K562 (cell line): Measurements from ENCODE around the gene TFPI. TPM values are rescaled to one million over a fixed set of nuclear protein-coding genes. Genes with fewer than 3 reads are reported as not detected.

ENCODE experiments used
- ATAC-seq: fragments of 200-7000 bp; cut with Tn5 transposase; 3 replicates; pipeline ENCODE4 v1.9.1; 2020; ENCODE audit warnings: moderate library complexity
- BruUV-seq: library from RNA; stranded (reverse); fragments of 400-500 nt; replicated peaks from 2 replicates; lab custom pipeline; 2021; lab: Mats Ljungman, UMichigan
- CTCF ChIA-PET: fragments of 300-600 bp; formaldehyde crosslinking; extraction: SDS; loops from one replicate; lab custom pipeline; 2021; ENCODE audit warnings: low intra/inter-chr PET ratio; lab: Yijun Ruan, JAX
- POLR2A ChIA-PET: fragments of 300-600, 350-650 bp; sonication (Branson Sonifier 250); formaldehyde crosslinking; extraction: SDS; loops from one replicate; lab custom pipeline; 2021; ENCODE audit warnings: antibody characterized with exemption, inconsistent platforms; lab: Yijun Ruan, JAX
- DNase-seq, 4 experiments: peaks; one replicate each; pipeline versions ENCODE4 v3.0.0 to v3.0.0-alpha.2; 2011 to 2018; ENCODE audit warnings: low spot score in 3 of 4, mixed read lengths in 3 of 4; ENCODE audit errors: extremely low read depth in 1 of 4
- FAIRE-seq: peaks from 2 replicates; lab custom pipeline; 2011; peaks lifted over from hg19 to GRCh38; lab: Jason Lieb, UNC
- H2AFZ ChIP-seq: 2 replicates; pipeline ENCODE4 v1.6.0; 2011; ENCODE audit warnings: low read depth, low read length, control low read depth, inconsistent platforms
- H3K27ac ChIP-seq: fragments of 200-600 bp; 3 replicates; pipeline ENCODE4 v1.8.0; 2011; ENCODE audit warnings: low read depth, mild to moderate bottlenecking, control low read depth, inconsistent platforms, low read length, moderate library complexity, mixed read lengths; ENCODE audit errors: extremely low read depth
- H3K27me3 ChIP-seq, 2 experiments: fragments of 300-600 bp in 1 of 2; 2 replicates in 1 of 2; 3 replicates in 1 of 2; pipeline versions ENCODE4 v1.6.0 to v1.8.0; 2011; ENCODE audit warnings: inconsistent platforms in 2 of 2, low read length in 2 of 2, mild to moderate bottlenecking in 1 of 2, mixed read lengths in 1 of 2, moderate library complexity in 1 of 2; ENCODE audit not compliant: control insufficient read depth in 2 of 2, insufficient read depth in 2 of 2
- H3K36me3 ChIP-seq: fragments of 300-600 bp; 3 replicates; pipeline ENCODE4 v1.8.0; 2011; ENCODE audit warnings: mild to moderate bottlenecking, low read length, inconsistent platforms; ENCODE audit not compliant: control insufficient read depth, insufficient read depth
- H3K4me1 ChIP-seq, 2 experiments: fragments of 200-600 bp in 1 of 2; replicated peaks in 1 of 2; 2 replicates in 1 of 2; 3 replicates in 1 of 2; pipeline versions ENCODE4 v1.5.1 to v1.8.0; 2011; ENCODE audit warnings: inconsistent platforms in 2 of 2, low read length in 2 of 2, mild to moderate bottlenecking in 1 of 2, mixed read lengths in 1 of 2, moderate library complexity in 1 of 2; ENCODE audit not compliant: control insufficient read depth in 2 of 2, insufficient read depth in 2 of 2
- H3K4me2 ChIP-seq: 2 replicates; pipeline ENCODE4 v1.6.1; 2011; ENCODE audit warnings: low read length, control low read depth, inconsistent platforms, mixed read lengths; ENCODE audit not compliant: insufficient read depth
- H3K4me3 ChIP-seq: fragments of 200-600 bp; sonication (generic), shearing (Covaris generic); 2 replicates; pipeline ENCODE4 v1.5.1; 2016; ENCODE audit warnings: control low read depth, inconsistent platforms
- H3K79me2 ChIP-seq: fragments of 200-600 bp; 3 replicates; pipeline ENCODE4 v1.8.0; 2011; ENCODE audit warnings: low read length, inconsistent platforms; ENCODE audit not compliant: control insufficient read depth, insufficient read depth
- H3K9ac ChIP-seq, 2 experiments: 2 replicates each; pipeline versions ENCODE4 v1.6.0 to v1.6.1; 2011; ENCODE audit warnings: low read depth in 2 of 2, low read length in 2 of 2, control low read depth in 1 of 2, inconsistent platforms in 1 of 2, mild to moderate bottlenecking in 1 of 2, mixed read lengths in 1 of 2; ENCODE audit not compliant: insufficient read depth in 1 of 2
- H3K9me1 ChIP-seq: one replicate; pipeline ENCODE4 v1.6.0; 2011; ENCODE audit warnings: inconsistent platforms, mild to moderate bottlenecking, low read length, moderate library complexity; ENCODE audit not compliant: control insufficient read depth, insufficient read depth
- H3K9me3 ChIP-seq: replicated peaks from 2 replicates; pipeline ENCODE4 v1.5.1; 2011; ENCODE audit warnings: low read depth, low read length, inconsistent platforms; ENCODE audit not compliant: control insufficient read depth, insufficient read depth
- H4K20me1 ChIP-seq: replicated peaks from 2 replicates; pipeline ENCODE4 v1.6.1; 2011; ENCODE audit warnings: low read length, inconsistent platforms, mixed read lengths; ENCODE audit not compliant: control insufficient read depth, insufficient read depth
- CXXC5 ChIP-seq: fragments of 250-450 bp; sonication (Bioruptor Pico); IDR thresholded peaks from 2 replicates; pipeline ENCODE4 v1.8.0; 2022; ENCODE audit warnings: inconsistent platforms, mild to moderate bottlenecking, moderate library complexity
- ERF ChIP-seq: fragments of 450-650 bp; formaldehyde crosslinking; IDR thresholded peaks from 2 replicates; pipeline ENCODE4 v1.4.0; 2020; ENCODE audit warnings: mild to moderate bottlenecking, mixed read lengths
- KAT7 ChIP-seq: sonication (generic); formaldehyde crosslinking; IDR thresholded peaks from 2 replicates; pipeline ENCODE4 v1.8.0; 2022; ENCODE audit warnings: missing genetic modification reagents, mild to moderate bottlenecking, borderline replicate concordance
- KHSRP ChIP-seq: fragments of 450-650 bp; IDR thresholded peaks from 2 replicates; pipeline ENCODE4 v1.6.1; 2017
- KLF6 ChIP-seq: fragments of 250-450 bp; sonication (Bioruptor Pico); IDR thresholded peaks from 2 replicates; pipeline ENCODE4 v1.4.0; 2020; ENCODE audit warnings: mild to moderate bottlenecking, moderate library complexity, borderline replicate concordance
- RBM15 ChIP-seq: fragments of 200-400 bp; formaldehyde crosslinking; IDR thresholded peaks from 2 replicates; pipeline ENCODE4 v1.6.1; 2018; ENCODE audit warnings: mild to moderate bottlenecking, low read length, moderate library complexity; ENCODE audit not compliant: insufficient read depth
- RCOR1 ChIP-seq, 2 experiments: IDR thresholded peaks; 2 replicates each; pipeline ENCODE4 v1.6.1; 2012; ENCODE audit warnings: low read depth in 2 of 2, low read length in 2 of 2, borderline replicate concordance in 1 of 2, improper control_type of control experiment in 1 of 2
- ZC3H11A ChIP-seq: IDR thresholded peaks from 2 replicates; pipeline ENCODE4 v1.6.1; 2012; ENCODE audit warnings: low read depth, low read length, improper control_type of control experiment
- ZNF449 ChIP-seq: fragments of 250-450 bp; sonication (Bioruptor Pico); IDR thresholded peaks from 2 replicates; pipeline ENCODE4 v1.8.0; 2022; ENCODE audit warnings: moderate library complexity, mild to moderate bottlenecking, inconsistent platforms
- ZNF77 ChIP-seq: fragments of 250-450 bp; sonication (Bioruptor Pico); IDR thresholded peaks from 2 replicates; pipeline ENCODE4 v1.5.0; 2020
- WGBS: fragments of 100-300 bp; shearing (Covaris generic); methylation state at CpG from one replicate; pipeline ENCODE4 v1.1.6; 2016; ENCODE audit warnings: low coverage, mixed read lengths; ENCODE audit not compliant: insufficient coverage; ENCODE audit errors: missing lambda C conversion rate; 5-methylcytosine and 5-hydroxymethylcytosine counted together
- in situ Hi-C: fragments of 300-500 bp; cut with MboI; formaldehyde crosslinking; loops from 4 replicates; pipeline ENCODE4 v1.15.0; 2018; ENCODE audit warnings: inconsistent platforms, mixed read lengths
- intact Hi-C: fragments of 100-400 bp; cut with micrococcal nuclease; formaldehyde crosslinking; loops from 2 replicates; pipeline ENCODE4 v1.14.2; 2022
- polyA plus RNA-seq, 8 experiments: library from polyadenylated mRNA; depleted of rRNA in 4 of 8; stranded (reverse) in 5 of 8; unstranded in 3 of 8; fragments of >200 nt; fragmentation: Nextera tagmentation in 2 of 8; fragmentation: Illumina TruSeq in 1 of 8; extraction: Ambion mirVana in 2 of 8; extraction: Trizol in 1 of 8; gene quantifications; 2 replicates each; pipeline versions ENCODE4 v1.2.1 to v1.2.3, GENCODE V29; 2011 to 2014; ENCODE audit warnings: inconsistent platforms in 1 of 8, missing spikeins in 1 of 8
- total RNA-seq, 7 experiments: library from RNA; depleted of rRNA in 6 of 7; stranded (reverse); fragments of >200 nt in 6 of 7; fragmentation: Illumina TruSeq in 2 of 7; extraction: Trizol in 2 of 7; gene quantifications; 2 replicates each; pipeline versions ENCODE4 v1.2.1 to v1.2.3, GENCODE V29; 2011 to 2021; ENCODE audit warnings: low replicate concordance in 1 of 7
- TF ChIP-seq, protein P1 (sequence below): IDR thresholded peaks from 2 replicates; pipeline ENCODE4 v1.6.1; 2011; ENCODE audit not compliant: insufficient read length; ENCODE audit errors: extremely low read depth
- TF ChIP-seq, protein P2 (sequence below): fragments of 450-650 bp; IDR thresholded peaks from 2 replicates; pipeline ENCODE4 v1.6.1; 2017; ENCODE audit warnings: antibody characterized with exemption, mild to moderate bottlenecking
- TF ChIP-seq, protein P3 (sequence below): fragments of 200-800 bp; sonication (Bioruptor generic); IDR thresholded peaks from 2 replicates; pipeline ENCODE4 v1.6.1; 2017; ENCODE audit warnings: missing genetic modification characterization, missing compliant biosample characterization

Gene TFPI
- total and polyA plus RNA-seq, 9 of the 15 experiments (the other 6 are each of a cell fraction or from before 2014, with no cell fraction given) = 53.5 to 219 (median 100) TPM

- Histone ChIP-seq H3K36me3 (peaks cover 54% of the 10 kb centered on the region; the same call in 2 of the 3 replicates), H3K4me3 (no peak overlapping the region), H4K20me1 (no peaks in the 10 kb centered on the region), H3K9ac (no peak overlapping the region), H3K27ac (no peak overlapping the region), H3K9me3 (no peaks in the 10 kb centered on the region; the same call in 1 of the 2 replicates), H3K4me1 (no peaks in the 10 kb centered on the region), H3K9me1 (no peaks in the 10 kb centered on the region), H3K79me2 (no peaks in the 10 kb centered on the region), H3K4me2 (no peak overlapping the region), H2AFZ (no peak overlapping the region), H3K27me3 (no peaks in the 10 kb centered on the region)
- no TSS peak for BruUV-seq
- in situ Hi-C loops = loop anchor here (25.0 kb wide), 1 partner anchor 340 kb away; no protein-coding TSS in a partner anchor
- ATAC-seq (no peak), DNase-seq (no peak), FAIRE-seq (no peak)
- intact Hi-C loops = no loop called here
- POLR2A ChIA-PET = no interaction called here
- 93% methylated on average over 2 of the region's 2 CpGs for WGBS
- CTCF ChIA-PET = interaction anchor here (1.1 to 9.7 kb wide), 3 partner anchors 79 to 346 kb away, joined by 4 to 320 read pairs (median 24); no protein-coding TSS in a partner anchor
- TF ChIP-seq, protein P1, sequence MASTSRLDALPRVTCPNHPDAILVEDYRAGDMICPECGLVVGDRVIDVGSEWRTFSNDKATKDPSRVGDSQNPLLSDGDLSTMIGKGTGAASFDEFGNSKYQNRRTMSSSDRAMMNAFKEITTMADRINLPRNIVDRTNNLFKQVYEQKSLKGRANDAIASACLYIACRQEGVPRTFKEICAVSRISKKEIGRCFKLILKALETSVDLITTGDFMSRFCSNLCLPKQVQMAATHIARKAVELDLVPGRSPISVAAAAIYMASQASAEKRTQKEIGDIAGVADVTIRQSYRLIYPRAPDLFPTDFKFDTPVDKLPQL = no peak
- TF ChIP-seq KLF6 (no peak), RCOR1 (IDR thresholded peaks at IDR 0.05; ENCODE audit: borderline replicate concordance in 1 of 2, low read depth in 2 of 2, low read length in 2 of 2) (no peak), ZNF449 (CRISPR knock-in tag) (no peak), CXXC5 (CRISPR knock-in tag) (no peak), KAT7 (CRISPR knock-in tag) (no peak), KHSRP (no peak), ZNF77 (CRISPR knock-in tag) (no peak), ERF (CRISPR knock-in tag) (no peak), ZC3H11A (no peak), RBM15 (no peak)
- TF ChIP-seq, protein P2, sequence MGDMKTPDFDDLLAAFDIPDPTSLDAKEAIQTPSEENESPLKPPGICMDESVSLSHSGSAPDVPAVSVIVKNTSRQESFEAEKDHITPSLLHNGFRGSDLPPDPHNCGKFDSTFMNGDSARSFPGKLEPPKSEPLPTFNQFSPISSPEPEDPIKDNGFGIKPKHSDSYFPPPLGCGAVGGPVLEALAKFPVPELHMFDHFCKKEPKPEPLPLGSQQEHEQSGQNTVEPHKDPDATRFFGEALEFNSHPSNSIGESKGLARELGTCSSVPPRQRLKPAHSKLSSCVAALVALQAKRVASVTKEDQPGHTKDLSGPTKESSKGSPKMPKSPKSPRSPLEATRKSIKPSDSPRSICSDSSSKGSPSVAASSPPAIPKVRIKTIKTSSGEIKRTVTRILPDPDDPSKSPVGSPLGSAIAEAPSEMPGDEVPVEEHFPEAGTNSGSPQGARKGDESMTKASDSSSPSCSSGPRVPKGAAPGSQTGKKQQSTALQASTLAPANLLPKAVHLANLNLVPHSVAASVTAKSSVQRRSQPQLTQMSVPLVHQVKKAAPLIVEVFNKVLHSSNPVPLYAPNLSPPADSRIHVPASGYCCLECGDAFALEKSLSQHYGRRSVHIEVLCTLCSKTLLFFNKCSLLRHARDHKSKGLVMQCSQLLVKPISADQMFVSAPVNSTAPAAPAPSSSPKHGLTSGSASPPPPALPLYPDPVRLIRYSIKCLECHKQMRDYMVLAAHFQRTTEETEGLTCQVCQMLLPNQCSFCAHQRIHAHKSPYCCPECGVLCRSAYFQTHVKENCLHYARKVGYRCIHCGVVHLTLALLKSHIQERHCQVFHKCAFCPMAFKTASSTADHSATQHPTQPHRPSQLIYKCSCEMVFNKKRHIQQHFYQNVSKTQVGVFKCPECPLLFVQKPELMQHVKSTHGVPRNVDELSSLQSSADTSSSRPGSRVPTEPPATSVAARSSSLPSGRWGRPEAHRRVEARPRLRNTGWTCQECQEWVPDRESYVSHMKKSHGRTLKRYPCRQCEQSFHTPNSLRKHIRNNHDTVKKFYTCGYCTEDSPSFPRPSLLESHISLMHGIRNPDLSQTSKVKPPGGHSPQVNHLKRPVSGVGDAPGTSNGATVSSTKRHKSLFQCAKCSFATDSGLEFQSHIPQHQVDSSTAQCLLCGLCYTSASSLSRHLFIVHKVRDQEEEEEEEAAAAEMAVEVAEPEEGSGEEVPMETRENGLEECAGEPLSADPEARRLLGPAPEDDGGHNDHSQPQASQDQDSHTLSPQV = no peak
- TF ChIP-seq, protein P3, sequence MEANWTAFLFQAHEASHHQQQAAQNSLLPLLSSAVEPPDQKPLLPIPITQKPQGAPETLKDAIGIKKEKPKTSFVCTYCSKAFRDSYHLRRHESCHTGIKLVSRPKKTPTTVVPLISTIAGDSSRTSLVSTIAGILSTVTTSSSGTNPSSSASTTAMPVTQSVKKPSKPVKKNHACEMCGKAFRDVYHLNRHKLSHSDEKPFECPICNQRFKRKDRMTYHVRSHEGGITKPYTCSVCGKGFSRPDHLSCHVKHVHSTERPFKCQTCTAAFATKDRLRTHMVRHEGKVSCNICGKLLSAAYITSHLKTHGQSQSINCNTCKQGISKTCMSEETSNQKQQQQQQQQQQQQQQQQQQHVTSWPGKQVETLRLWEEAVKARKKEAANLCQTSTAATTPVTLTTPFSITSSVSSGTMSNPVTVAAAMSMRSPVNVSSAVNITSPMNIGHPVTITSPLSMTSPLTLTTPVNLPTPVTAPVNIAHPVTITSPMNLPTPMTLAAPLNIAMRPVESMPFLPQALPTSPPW (CRISPR knock-in tag) = no peak
These were observed 57.1 kb downstream of the TFPI start for GRCh38 chr2:187497140-187497539.
